Activated T-helper 1 cell treated with anti-CD3 and anti-CD28 coated beads, Interleukin-2, amount 50 U/mL, for 16 hours (primary cell): ENCODE results near the gene GJC2.

Experiments
- DNase-seq, 2 donors: peaks; one replicate each; pipeline ENCODE4 v3.0.0-alpha.2; 2020; ENCODE audit warnings: low read depth in 1 of 2, low spot score in 1 of 2

Gene GJC2

DNA sequence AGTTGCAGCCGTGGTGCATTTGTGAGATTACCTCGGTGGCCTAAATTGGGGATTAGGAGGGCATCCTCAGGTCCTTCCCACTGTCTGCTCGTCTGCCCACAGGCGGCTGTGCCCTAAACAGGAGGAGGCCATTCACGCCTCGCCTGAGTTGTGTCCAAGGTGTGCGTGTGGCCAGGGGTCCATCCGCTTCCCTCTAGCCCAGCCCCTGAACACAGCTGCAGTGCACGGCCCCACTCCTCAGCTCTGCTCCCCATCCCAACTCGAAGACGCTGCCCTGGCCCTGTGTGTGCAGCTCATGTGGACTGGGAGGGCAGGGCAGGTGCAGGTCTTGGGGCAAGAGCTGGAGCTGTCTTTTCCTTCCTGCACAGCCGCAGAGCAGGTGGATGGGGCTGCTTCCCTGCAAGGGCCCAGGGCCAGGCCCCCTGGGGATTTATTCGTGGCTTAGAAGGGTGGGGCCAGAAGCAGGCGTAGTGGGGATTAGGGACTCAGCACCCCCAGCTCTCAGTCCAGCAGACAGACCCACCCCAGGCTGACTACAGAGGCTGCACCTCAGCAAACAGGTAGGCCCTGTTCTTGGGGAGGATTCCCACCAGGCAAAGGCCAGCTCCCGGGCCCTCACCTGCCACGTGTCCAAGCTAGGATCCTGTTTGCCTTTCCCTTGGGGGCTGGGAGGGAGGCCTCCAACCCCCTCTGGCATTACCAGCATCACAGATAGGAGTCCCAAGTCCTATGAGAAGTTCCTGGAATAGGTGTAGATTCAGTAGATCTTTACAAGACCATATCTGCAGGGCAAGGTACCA, 5.3 kb upstream of the GJC2 start:
- no peak for DNase-seq

DNA sequence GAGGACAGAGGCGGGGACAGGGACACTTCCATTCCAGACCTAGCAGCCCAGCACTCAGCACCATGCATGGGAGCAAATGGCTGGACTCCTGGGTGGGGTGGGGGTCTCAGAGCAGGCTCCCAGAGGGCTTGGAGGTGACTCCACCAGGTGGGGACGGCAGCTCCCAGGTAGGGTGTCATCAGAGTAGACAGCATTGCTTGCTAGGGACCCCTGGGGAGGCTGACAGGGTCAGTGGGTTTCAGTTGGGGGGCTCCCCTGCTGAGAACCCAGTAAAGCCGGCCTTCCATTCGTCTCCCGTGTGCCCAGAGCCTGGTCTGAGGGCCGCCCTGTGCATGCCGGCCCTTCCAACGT, 4.8 kb upstream of the GJC2 start:
- no peak for DNase-seq

DNA sequence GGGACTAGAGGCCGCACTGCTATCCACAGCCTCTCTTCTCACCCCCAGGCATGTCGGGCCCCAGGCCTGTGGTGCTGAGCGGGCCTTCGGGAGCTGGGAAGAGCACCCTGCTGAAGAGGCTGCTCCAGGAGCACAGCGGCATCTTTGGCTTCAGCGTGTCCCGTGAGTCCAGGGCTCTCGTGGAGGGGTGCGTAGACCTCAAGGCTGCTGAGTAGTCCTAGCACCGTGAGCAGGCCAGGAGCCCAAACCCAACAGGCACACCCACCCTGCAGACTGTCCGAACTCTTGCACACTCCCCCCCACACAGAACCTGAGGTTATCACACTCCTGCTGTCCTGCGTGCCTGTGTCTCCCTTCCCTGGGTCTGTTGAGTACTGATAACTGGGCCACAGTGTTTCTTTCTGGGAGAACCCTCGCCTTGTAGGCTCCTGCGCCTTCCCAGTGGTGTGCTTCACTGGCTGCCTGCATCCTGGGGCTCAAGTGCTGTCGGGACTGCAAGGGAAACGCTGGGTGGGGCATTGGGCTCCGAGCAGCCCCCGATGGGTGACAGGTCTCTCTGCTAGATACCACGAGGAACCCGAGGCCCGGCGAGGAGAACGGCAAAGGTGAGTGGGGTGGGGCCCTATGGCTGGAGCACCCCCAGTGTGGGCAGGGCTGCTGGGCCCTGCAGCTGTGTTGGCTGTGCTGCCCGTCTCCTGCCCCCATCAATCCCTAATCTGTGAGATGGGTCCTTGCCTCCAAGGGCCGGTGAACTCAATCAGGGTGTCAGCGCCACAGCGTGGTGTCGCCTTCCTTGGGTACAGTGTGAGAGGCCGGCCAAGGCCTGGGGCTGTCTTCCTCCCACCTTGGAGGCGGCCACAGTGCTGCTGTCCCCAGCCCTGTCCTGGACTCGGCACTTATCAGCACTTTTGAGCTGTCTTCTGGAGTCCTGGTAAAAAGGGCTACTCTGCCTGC, 4.0 kb upstream of the GJC2 start:
- no peak for DNase-seq

DNA sequence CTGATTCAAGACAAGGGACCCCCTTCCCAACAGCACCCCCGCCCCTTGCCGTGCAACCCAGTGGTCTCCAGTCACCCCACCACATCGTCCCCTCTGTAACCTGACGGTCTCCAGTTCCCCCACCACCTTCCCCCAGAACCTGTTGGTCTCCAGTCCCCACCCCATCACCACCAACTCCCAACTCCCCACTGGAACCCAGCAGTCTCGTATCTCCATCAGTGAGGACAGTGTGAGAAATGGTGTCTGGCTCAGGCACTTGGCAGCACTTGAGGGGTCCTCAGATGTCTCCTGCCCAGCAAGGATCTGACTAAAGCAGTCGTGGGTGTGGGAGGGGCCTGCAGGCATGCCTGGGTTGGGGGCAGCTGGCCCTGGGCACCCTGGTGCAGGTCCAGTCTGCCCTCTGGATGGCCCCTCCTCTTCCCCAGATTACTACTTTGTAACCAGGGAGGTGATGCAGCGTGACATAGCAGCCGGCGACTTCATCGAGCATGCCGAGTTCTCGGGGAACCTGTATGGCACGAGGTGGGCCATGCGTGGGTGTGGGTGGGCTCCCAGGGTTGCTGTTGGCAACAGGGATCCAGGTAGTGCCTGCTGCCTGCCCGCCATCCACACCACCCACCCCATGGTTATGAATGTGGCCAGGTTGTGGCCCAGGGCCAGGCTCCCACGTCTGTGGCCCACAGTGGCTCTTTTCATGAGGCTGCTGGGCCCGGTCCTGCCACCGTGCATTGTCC, 3.1 kb upstream of the GJC2 start:
- no peak for DNase-seq

DNA sequence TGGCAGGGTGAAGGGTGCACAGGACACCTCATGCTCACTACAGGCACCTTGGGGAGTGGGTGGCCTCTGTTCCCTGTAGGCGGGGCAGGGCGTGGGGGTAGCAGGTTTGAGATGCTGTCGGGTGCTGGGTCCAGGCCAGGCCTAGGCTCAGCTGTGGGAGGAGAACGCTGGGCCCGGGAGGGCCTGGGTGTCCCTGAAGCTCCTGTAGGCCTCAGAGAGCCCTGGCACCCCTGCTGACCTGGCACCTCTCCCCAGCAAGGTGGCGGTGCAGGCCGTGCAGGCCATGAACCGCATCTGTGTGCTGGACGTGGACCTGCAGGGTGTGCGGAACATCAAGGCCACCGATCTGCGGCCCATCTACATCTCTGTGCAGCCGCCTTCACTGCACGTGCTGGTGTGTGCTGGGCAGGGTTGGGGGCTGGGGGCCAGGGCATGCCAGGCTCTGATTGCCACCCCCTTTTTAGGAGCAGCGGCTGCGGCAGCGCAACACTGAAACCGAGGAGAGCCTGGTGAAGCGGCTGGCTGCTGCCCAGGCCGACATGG, 2.5 kb upstream of the GJC2 start:
- no peak for DNase-seq

DNA sequence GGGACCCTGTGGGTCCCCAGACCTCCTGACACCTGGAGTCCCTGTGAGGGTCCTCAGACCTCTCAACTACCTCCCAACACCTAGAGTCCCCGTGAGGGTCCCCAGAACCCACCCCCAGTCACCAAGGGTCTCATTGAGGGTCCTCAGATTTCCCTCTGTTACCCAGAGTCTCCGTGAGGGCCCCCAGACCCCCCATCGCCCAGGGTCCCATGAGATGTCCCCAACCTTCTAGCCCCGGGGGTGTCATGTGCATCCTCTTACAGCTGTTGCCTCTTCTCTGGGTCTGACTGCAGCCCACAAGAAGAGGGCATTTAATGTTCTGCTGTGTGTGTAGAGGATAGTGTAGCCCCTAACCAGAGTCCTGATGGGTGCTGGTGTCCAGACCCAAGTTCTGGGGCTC, 2.0 kb upstream of the GJC2 start:
- DNase-seq: no peak

DNA sequence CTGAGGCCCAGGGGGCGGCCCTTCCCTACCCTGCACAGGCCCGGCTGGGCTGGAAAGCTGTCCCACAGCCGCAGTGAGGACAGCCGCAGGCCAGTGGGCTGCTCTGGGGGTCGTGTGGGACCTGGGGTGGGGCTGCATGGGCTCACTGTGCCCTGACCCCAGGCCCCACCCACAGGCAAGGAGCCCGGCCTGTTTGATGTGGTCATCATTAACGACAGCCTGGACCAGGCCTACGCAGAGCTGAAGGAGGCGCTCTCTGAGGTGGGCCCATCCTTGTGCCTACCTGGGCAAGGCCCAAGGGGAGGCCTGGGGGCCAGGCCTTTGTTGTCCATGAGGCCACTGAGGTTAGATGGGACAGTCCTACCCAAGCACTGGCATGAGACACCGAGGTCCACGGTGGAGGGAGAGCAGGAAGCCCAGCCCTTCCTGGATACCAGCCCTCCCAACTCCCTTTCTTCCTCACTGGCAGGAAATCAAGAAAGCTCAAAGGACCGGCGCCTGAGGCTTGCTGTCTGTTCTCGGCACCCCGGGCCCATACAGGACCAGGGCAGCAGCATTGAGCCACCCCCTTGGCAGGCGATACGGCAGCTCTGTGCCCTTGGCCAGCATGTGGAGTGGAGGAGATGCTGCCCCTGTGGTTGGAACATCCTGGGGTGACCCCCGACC, 1.4 kb upstream of the GJC2 start:
- DNase-seq: no peak

DNA sequence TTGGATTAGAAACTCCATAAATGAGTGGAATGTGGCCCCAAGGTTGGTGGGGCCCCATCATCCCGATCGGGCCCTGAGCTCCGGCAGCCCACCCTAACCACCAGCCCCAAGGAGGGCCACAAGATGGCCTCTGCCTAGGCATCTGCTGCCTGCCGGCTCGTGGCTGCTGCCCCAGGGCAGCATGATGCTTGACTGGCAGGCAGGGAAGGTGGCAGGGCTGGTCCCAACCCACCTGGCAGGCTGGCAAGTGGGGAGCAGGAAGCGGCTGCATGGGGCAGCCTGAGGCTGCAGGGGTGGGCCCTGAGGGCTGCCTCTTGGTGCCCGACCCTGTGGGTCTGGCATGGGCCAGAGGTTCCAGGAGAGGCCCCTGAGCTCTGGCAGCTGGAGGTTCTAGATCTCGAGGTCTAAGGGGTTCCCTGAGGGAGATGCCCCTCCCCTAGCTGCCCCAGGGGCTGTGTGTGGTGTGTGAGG, 760 bp upstream of the GJC2 start:
- DNase-seq: no peak

DNA sequence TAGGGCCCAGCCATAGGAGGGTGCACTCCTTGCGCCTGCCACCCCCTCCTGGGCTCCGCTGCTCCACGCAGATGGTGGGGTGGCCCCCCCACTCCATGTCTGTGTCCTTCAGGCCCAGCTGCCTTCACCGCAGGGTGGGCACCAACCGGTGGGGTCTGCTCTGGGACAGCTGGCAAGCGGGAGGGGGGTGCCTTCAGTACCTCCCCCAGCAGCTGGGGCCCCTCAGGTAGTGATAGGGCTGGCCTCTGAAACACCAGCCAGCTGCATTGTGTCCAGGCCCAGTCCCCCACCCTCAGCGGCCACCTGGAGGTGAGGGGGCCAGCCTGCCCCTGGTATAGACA, 360 bp downstream of the GJC2 start:
- no peak for DNase-seq

DNA sequence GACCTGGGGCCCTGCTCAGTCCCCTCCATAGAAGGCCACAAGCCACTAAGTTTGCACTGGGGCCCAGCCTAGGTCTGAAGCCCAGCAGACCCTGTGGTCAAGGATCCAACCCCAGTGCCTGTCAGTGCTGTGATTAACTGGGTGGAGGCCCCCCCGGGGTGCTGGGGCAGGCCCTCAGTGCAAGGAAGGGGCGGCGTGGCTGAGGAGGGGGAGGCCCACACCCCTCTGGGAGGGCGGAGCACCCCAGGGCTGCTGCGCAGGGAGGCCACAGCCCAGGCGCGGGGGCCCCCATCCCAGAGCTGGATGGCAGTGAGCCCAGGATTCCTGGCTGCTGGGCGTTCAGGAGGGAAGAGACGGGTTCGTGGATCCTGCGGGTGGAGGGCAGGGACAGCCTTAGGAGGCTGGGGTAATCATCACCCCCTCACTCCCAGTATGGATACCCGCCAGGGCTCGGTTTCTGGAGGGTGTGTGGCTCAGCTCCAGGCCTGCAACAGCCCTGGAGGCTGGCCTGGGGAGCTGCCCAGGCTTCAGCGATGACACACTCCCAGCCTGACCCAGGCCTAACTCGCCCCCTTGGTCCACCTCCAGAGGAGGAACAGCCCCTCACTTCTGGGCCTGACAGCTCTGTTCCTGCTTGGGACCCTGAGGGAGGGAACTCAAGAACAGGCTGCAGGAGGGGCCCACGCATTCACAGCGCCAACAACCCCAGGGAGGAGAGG, 890 bp downstream of the GJC2 start:
- DNase-seq: no peak

DNA sequence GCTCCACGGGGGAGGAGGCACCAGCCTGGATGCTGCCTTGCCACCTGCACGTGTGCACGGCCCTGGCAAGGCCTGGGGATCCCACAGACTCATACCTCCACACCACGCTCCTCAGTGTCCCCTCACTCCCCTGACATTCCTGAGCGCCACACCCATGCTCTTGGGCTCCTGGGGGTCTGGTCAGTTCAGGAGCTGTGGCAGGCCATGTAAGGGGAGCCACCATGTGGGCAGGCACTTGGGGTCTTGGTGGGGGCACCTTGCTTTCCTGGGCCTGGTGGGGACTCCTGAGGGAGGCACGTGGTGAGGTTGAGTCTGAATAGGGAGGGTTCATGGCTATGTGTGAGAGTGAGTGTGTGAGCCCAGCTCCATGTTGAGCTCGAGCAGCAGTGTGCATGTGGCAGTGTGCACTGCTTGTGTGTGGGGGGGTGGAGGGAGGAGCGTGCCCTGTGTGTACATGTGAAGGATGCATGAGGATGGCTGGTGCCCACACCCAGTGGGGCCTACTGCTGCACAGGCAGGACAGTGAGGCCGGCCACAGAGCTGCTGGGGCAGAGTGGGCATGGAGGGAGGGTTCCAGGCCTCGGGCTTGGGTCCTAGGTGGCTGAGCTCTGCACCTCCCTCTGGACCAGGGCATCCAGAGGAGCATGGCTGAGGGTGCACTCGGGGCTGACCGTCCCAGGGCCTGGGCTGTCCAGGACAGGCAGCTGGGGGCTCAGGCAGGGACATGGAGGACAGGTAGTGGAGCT, 1.6 kb downstream of the GJC2 start:
- DNase-seq: no peak

DNA sequence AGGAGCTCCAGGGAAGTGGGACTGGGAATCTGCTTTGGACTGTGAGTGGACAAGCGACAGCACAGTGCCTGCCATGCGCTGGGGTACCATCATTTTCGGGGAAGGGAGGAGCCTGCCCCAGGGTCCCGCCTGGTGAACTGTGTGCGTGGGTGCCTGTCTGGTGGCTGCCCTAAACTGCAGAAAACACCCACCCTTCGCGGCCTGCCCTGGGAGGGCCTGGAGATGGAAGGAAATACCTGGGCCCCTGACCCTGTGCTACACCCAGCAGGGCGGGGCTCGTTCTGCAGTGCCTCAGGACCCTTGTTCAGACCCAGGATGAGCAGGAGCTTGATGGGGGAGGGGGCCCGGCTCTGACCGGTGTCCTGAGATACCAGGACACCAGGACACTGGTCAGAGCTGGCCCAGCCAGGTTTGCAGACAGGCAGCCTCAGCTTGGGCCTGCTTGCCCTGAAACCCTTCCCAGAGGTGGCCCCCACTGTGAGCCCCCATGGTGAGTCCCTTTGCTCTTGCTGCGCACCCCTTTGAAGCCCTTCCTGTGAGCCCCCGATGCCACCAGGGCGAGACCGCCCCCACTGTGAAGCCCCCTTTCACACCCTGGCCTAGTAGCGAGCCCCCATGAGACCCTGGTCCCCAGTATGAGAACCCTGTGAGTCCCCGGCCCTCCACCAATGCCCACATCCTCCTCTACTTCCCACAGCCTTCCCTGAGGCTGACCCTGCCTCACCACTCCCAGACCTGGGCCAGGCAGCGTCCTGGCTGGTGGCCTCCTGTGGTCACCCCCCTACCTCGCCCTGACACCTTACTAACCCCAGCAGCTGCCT, 2.6 kb downstream of the GJC2 start:
- DNase-seq: no peak

DNA sequence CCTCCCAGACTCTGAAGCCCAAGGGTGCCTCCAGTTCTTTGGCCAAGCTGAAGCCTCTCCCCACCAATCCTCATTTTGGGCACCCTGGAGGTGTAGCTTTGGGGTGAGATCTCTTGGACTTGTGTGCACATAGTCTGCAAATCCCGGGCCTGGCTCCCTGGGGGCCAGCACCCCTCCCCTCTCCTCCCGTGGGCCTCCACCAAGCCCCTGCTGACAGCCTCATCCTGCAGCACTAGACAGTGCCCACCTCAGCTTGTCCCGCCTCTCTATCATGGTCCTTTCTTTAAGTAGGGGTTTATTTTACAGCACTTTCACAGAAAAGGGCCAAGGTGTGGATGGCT, 3.2 kb downstream of the GJC2 start:
- DNase-seq: no peak

DNA sequence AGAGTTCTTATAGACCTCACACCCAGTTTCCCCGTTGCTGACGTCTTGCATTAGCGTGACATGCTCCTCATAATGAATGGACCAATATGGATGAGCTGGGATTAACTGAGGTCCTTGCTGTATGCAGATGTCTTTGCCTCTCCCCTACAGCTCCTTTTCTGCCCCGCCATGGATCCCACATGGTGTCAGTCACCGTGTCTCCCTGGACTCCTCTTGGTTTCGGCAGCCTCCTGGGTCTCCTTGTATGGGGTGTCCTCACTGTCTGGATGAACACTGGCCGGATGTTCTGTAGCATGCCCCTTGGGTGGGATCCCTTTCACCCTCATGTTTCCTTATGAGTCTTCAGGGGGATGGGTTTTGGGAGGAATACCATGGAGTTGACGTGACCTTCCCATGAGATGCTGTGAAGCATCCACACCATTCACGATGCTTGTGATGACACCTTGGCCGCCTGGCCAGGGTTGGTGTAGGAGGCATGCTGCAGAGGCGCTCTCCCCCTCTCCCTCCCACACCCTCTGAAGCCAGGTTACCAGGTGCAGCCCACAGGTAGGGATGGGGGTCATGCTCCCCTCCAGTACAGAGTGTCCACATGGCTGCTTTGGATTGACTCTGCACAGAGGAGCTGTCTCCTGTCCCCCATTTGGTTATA, 4.4 kb downstream of the GJC2 start:
- no peak for DNase-seq

DNA sequence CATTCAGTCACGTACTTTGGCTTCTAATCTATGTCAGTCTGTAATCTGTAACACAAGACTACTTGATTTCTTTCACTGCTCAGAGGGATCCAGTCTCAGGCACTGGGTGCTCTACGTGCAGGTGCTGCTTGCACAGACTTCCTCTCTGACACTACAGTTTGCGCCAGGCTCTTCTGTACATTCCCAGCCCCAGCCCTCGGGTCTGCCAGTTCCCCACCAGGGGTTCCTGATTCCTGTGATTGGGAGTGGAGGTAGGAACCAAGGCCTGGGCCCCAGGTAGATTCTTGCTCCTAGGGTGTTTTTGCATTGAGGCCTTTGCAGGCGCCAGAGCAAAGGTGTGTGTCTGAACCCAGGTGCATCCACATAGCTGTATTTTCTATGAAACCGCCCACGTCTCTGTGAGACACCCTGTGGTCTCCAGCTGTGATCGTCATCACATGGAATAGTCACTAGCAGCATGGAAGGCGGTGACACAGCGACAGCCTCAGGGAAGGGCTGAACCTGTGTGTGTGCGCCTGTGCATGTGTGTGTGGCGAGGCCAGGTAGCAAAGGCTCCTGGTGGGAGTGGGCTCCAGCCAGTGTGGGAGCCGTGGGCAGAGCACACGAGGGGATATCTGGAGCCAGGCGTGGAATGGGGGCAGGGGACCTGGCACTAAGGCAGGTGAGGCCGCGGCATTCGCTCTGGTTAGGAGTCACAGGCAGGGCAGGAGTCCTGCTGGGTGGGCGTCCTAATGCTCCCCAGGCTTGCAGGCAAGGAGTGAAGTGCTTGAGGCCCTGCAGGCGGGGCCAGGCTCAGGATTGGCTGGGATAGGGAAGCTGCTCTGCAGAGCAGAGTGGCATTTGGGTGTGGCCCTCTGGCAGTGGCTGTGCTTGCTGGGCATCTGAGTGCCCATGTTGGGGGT, 5.2 kb downstream of the GJC2 start:
- DNase-seq: no peak

DNA sequence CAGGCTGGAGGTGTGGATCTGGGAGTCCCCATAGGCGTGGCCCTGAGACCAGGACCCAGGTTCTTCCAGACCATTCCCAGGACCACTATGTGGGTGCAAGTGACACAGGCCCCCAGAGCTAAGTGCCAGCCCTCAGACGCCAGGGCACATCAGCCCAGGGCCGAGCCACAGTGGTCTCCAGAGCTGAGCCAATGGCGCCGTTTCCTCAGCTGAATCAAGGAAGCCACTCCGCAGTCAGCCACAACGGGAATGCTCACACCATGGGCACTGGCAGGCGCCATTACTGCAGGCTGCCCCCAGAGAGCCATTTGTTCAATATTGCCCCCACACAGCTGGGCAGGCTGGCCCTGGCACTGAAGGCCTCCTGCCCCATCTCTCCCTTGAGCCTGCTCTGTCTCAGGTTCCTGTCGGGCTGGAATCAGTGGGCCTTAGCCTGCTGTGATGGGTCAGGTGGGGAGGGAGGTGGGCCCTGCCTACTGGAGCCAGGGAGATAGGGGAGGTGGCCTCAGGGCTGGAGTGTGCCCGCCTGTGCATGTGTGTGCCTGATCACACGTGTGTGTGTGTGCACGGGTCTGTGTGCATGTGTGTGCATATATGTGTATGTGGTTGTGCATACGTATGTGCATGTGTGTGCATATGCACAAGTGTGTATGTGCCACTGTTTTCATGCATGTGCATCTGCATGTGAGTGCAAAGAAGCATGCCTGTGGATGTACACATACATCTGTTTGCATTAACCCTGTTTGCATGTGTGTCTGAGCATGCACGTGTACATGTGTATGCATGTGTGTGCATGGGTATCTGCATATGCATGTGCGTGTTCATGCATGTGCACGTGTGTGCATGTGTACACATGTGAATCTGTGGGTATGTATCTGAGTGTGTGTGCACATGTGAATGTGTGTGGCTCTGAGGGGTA, 6.1 kb downstream of the GJC2 start:
- DNase-seq: no peak
